ENCODE measurements around the gene TNNC1.

TNNC1 gene

DNA sequence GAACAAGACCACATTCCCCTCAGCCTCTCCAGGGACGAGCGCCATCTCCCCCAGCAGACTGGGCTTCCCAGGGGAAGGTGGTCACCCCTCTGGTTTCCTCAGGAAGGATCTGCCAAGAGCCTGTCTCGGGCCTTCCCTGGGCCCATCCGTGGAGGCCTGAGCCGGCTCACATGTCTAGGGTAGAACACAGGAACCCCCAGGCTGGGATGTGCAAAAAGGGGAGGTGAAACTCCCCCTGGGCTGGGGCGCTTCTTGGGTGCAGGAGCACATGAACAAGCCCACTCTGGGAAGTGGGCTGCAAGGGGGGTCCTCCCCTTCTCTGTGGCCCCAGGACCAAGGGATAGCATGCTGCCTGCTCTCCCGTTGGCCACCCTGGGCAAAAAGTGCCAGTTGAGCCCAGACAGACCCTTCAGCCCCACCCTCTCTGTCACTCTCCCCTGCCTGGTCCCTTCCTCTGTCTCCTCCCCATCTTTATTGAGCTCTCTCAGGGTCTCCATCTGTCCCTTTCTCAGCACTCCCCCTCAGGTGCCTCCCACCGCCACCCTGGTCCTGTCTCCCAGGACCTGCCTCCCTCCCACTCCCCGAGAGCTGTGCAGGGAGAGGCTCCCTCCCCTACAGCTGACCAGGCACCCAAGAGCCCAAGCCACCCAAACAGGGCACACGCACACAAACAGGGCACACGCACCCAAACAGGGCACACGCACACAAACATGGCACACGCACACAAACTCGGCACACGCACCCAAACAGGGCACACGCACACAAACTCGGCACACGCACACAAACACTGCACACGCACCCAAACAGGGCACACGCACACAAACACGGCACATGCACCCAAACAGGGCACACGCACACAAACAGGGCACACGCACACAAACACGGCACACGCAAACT is 9.8 kb downstream of the TNNC1 start:
- no peak for DNase-seq (ENCODE audit: low read depth)

DNA sequence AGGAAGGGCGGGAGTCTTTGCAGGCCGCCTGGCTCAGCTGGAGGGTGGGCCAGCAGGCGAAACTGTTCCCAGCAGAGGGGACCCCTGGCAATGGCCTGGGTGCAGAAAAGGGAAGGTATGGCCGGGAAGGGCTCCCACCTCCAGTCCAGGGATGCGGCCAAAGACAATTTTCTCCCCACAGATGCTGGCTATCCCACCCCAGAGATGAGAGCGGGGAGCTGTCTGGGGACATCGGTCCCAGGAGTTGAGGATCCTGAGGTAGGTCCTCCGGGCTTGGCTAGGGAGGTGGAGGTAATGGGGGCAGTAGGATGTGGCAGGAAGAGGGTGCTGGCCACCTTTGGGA is 10.6 kb downstream of the TNNC1 start:
- no peak for DNase-seq (ENCODE audit: low read depth)

DNA sequence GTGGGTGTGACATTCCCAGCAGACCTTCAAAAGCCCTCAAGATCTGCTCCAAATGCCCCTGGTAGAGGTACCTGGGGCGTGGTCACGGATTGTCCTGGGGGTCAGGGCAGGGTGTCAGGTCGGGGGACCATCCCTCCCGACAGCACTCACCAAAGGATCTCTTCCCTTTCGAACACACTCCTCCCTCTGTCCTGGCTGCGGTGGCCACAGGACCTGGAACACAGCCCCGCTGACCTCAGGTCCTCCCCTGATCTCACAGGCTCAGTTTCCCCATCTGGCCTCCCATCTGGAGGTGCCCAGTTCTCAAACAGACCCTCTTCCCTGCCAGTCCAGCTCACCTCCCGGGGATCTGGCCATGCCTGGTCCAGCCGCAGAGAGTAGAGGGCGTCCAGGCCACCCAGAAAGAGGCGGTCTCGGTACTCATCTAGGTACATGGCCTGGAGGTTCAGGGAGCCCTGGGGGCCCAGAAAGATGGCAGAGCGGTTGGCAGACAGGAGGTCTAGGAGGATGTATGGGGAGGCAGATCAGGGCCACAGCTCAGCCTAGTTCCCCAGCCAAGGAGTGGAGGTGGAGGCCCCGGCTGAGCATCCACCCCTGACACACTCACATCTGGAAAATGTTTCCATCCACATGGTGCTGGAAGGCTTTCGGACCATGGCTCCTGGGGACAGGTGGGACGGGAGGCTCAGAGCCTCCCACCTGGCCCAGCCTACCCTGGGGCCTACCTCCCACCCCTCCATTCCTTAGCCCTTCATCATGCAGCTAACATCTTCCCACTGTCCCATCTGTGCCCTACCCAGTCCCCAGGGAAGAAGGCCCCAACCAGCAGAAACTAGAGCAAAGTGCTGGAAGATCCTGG is 11.2 kb downstream of the TNNC1 start:
- DNase-seq (ENCODE audit: low read depth): no peak

DNA sequence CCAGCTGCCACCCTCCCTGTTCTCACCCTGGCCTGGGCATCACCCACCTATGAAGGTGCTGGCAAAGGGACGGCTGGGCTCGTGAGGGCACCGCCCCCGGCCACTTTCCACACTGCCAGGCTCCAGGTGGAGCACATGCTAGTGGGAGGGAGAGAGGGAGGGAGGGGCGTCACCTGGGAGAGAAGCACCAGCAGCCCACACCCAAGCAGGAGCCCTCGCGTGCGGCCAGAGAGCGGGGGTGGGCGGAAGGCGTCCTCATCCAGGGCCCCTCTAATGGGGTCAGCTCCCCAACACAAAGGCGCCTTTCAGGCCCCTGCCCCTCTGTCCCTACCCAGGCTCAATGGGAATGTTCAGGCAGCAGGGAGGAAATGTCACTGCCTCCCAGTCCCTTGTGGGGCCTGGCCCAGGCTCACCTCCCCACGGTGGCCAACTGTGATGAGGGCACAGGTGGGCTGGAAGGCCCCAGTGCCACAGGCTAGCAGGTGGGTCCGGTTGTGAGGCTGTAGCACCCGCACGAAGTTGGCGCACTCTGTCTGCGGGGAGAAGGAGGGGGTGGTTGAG is 12.0 kb downstream of the TNNC1 start:
- no peak for DNase-seq (ENCODE audit: low read depth)

DNA sequence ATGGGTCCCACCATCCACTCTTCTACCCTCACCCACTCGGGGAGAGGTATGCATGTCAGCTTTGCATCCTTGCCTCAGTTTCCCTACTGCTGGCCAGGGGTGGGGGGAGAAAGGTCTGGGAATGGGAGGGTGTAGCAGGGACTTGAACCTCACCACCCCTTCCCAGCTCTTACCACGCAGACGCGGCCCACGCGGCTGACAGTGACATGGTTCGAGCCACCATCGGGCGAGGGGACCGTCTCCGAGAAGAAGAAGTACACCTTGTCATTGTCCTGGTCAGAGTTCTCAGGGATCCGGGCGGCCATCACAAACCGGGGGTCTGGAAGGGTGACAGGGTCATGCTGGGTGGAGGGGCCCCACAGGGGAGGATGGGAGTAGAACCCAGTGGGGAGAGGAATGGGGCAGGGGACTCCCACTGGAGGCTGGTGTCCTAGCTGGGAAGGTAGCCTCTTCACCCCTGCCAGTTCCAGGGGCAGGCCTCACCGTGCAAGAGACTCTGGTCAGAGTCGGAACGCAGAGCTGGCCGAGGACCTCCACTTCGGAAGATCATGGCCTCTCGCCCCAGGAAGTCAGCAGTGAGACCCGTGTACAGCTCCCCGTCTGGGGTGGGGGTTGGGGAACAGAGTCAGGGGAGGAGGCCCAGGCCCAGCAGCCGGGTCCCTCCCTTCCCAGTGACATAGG is 12.6 kb downstream of the TNNC1 start:
- no peak for DNase-seq (ENCODE audit: low read depth)

DNA sequence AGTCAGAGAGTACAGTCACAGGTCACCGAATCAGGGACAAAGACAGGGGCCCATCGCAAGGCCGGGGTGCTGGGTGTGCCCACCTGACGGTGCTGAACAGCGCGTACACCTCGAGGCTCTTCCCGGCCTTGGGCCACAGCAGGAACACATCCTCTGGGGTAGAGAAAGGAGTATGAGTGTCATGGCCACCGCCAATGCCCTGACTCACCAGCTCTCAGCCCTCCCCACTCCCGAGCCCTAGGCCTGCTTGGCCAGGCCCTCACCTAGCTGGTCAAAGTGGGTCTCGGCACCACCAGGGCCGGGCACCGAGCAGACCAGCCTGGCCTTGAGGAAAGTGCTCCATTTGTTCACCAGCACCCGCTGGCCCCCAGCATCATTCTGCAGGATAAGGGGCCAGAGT is 13.2 kb downstream of the TNNC1 start:
- no peak for DNase-seq (ENCODE audit: low read depth)

DNA sequence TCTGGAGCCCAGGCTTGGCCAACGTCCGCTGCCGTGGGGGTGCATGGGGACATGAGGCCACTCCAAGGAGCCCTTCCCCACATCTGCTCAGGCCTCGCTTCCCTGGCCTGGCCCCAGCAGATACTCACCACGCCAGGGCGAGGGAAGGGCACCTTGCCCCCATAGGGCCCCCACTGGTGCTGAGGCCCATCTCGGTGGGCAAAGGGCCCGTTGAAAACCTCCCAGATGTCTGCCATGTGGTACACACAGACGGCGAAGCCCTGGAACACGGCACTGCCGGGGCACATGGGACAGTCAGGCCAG is 13.6 kb downstream of the TNNC1 start:
- no peak for DNase-seq (ENCODE audit: low read depth)

DNA sequence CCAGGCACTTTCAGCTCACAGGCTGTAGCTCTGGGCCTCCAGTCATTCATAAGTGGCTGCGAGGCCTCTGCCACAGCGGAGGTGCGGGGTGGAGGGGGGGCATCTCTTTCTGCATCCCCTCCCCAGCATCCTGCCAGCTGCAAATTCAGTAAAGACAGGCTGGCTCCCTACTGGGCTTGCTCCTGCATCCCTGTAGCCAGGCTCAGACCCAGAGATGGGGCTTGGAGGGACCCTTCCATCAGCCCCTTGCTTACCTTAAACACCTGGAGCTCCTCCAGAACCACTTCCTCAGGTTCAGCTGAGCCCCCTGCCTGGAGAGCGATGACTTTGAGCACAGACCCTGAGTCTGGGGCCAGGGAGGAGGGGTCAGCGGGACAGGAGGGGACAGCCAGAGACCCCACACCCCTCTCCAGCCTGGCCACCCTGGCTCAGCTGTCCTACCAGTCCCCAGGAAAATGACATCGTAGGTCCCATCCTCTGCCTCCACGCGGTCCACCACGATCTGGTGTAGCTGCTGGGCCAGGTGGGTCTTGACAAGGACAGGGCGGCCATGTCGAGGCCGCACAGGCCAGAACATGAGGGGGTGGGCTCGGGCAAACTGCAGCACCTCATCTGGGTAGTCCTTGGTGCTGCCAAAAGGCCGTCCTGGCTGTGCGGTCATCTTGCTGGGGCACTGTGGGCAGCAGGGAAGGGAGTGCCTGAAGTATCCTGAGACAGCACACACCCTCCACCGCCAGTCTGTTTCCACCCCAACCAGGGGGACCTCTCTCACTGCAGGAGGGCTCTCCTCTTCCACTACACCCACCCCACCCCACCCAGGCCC is 14.2 kb downstream of the TNNC1 start:
- no peak for DNase-seq (ENCODE audit: low read depth)

DNA sequence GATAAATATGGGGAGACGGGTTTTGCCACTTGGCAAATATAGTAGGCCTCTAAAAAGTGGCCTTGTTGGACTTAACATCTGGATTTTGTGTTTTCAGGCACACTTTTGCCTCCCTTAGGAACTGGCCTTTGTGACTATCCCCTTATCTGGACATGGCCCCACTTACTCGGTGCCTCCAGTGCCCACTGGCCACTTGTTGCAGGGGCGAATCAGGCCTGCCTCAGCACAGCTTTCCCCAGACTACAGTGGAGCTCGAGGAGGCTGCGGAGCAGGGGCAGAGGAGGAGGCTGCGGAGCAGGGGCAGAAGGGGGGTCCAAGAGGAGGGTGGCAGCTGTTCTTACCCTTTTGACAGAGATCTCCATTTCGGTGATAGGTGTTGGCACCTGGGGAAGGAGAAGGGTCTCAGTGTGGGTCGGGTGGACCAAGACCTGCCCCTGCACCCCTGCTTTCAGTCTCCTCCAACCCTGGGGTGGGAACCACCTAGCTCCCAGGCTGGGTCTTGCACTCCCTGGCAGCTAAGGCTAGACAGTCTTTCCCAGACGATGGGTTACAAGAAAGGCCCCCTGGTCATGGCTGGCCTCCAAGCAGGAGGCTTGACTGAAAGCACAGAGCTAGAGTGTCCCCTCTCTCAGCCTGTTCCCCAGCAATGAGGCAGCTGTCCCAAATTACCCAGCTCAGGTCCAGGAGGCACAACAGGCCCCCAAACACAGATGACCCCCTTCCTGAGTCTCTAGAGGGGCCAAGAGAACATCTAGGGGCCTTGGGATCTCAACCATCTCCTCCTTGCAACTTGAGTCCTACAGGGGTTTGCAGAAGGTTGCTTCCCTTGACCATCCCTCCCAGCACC is 15.0 kb downstream of the TNNC1 start:
- no peak for DNase-seq (ENCODE audit: low read depth)

DNA sequence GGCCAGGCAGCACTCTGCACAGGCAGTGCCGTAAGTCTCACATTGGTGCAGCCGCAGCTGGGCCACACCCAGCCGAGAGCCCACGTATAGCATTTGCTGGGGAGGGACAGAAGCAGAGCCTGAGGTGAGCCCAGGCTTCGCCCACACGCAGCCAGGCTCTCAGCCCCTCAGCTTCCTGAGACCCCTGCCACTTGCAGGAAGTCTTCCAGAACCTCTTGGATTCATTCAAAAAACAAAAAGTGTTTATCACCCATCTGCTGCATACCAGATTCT is 15.8 kb downstream of the TNNC1 start:
- DNase-seq (ENCODE audit: low read depth): no peak

DNA sequence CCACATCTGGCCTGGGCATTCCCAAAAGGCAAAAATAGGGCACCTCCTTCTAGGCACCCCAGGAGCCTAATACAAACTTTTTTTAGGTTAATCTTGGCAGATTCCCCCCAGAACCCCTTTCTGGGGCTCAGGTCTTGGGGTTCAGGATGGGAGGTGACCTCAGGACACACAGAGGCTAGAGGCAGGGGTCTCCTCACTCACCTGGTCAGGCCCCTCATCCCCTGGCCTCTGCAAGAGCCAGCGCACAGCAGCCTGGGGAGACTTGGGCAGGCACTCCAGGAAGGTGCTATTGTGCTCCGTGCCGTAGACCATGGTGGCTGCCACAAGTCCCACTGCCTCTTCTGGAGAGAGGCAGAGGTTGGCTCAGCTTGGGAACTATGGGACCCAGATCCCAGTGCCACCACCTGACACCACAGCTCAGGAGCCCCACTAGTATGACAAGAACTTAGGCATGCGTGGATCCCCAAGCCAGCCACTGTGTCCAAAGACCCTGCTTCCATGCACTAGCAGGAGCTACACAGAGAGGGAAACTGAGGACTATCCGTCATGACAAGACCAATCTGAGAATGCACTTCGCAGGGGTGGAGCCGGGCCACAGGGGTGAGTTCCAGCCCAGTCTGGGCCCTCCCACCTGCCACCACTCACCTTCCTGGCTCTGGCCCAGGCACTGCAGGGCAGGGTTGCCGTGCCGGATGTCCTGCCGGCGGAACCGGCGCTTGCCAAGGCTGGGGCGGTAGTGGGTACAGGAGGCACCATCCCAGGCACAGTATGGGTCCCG is 16.3 kb downstream of the TNNC1 start:
- no peak for DNase-seq (ENCODE audit: low read depth)

DNA sequence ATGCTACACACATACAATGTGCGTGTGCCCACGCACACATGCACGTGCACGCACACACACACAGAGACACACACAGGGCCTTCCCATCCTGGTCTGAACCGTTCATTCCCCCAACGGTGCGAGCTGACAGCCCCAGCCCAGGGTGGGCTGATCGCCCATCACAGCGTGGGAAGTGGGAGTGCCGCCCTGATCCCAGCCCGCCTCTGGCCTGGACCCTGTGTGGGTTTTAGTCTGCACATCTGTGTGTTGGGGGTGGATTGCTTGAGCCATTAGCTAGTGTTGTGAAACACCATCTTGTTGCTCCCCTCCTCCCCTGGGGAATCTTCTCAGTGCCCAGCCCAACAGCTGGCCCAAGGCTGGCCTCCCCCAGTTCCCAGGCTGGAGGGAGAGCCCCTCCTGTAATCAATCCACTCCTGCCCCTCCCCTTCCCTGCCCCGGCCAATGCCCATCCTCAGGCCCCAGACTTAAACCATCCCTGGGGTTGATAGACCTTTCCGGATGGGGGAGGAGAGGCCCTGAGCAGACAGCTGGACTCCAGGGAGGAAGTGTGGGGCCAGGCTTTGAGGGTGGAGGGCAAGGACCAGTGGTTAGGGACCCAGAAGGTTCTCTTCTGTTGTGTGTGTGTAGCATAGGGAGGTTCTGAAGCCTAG is 17.2 kb downstream of the TNNC1 start:
- no peak for DNase-seq (ENCODE audit: low read depth)

DNA sequence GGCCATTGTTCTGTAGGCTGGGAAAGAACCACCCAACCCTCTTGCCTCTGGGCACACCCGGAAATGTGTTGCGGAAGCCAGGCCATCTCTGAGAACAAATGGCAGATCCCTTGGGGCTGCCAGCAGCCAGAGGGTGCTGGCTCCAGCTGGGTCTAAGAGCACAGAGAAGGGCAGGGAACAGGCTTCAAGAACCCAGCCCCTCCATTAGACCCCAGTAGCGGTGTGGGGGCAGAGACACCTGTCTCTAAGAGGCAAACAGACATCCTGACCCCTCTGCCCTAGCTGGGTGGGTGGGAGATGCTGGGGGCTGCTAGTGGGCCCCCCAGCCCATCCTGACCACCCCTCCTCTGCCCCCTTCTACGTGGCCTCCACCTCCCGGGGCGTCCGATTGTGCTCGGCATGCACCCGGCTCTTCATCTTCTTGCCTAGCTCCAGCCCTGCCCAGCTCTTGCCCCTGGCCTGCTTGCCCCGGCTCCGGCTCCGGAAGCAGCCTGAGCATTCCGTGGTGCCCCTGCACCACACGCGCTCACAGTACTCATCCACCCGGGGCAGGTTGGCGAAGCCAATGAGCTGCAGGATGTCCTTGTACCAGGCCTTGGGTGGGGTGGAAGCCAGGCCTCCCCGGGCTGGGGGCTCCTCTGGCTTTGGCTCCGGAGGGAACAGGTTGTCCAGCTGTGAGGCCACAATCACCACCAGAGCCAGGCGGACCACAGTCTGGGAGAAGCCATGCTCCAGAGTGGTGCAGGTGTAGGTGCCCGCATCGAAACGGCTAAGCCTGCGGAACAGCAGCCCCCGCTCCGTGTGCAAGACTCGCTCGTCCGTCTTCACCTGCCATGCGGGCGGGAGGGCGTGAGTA is 18.4 kb downstream of the TNNC1 start:
- no peak for DNase-seq (ENCODE audit: low read depth)

DNA sequence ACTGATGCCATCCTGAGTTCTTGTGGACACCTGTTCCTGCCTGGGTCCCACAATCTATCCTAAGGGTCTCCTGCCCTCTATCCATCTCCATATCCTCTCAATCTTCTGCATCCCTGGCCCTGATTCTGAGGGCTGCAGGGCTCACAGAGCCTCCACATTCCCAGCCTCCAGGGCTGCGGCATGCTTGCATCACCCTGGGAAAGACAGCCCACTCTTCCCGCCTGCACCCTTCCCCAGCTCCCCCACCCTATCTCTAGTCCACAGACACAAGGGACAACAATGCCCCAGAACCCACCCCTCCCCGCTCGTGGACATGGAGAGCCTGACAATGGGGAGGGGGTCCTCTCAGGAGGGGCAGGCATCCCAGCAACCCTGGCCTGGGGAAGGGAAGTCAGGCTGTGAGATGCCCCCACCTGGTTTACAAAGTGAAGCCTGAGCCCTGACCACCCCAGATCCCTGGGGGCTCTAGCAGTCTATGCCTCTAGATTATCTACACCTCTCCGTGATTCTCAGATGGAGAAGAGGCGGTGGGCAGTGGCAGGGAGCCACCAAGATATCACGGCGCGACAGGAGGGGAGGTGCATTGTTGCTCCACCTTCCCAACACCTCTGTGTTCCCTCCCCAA is 19.2 kb downstream of the TNNC1 start:
- DNase-seq (ENCODE audit: low read depth): no peak

DNA sequence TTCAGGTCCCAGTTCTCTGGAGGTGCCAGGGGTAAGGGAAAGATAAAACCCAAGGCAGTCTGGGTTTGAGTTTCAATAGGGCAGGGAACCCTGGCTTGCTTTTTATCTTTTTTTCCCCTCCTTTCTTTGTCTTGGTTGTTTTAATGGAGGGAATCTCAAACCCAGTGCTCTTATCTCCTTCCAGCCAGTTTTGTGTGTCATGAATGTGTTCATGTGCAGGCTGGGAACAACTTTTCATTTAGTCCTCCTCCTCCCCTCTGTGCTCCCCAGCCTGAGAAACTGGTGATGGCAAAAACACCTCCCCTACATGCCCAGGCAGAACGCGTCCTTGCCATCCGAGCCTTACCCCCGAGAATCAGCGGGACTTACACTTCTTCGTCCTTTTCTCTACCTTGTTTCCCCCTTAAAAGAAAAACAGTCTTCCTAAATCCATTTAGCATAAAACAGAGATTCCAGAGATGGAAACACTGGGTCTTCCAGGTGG is 19.8 kb downstream of the TNNC1 start:
- DNase-seq (ENCODE audit: low read depth): no peak

DNA sequence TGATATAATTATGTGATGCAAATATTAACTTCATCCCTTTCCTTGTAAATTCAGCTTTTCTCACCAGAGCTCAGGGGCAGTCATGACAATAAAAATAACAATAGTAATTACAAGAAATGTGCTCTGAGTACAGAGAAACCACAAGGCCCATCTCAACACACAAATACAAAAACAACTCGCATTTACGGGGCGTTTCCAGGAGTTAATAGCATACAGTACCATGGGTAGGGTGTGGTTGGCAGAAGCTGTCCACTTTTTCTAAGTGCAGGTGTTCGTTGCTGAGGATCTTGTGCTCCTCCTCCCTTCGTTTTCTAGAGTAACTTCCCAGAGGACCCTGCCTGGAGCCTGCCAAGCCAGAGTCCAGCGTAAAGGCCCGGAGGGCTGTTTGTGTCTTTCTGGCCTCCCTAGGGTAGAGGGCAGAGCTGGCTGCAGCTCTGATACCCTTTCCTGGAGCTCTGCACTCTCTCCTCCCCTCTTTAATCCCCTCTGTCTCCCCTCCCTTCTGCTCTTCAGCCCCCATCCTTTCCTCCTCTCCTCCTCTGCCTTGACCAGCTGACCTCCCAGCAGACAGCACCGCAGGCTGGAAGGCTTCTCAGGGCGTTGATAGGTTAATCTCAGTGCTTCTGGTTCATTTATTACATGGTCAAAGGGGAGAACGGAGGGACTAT is 20.4 kb downstream of the TNNC1 start:
- DNase-seq (ENCODE audit: low read depth): no peak

DNA sequence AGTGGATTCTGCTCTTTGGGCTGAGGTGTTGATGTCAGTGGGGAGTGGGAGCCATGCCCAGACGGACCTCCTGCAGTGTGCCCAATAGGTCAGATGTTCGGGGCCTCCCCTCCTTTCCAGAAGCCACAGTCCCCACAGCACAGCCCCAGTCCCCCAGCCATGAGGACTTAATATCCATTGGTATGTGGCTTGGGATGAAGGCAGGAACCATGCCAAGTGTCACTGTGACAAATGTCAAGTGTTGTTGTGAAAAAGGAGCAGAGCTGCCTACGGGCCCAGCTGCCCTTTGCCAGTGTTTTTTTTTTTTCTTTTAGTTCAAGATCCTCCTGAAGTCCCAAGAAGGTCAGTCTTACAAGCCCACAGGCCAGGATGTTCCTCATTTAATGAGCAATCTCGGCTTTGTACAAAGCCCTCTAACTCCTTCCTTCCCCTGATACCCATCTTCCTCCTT is 21.1 kb downstream of the TNNC1 start:
- no peak for DNase-seq (ENCODE audit: low read depth)

DNA sequence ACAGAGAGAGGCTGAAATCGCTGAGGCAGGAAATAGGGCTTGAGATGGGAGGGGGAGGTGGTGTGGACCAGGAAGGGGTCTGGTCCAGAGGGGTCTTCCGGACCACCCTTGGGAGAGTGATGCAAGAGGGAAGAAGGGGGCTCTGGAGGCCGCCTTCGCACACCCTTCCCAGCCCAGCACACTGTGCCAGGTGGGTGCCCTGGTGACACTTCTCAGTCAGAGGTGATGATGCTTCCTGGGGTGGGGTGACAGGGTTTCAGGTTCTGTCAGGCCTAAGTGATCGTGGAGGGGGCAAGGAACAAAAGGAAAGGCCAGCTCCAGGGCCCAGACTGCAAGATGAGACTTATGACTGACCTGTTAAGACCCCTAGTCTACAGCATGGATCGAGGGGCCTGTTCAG is 21.6 kb downstream of the TNNC1 start:
- DNase-seq (ENCODE audit: low read depth): no peak

Measured in stimulated activated CD8-positive, alpha-beta memory T cell treated with anti-CD3 and anti-CD28 coated beads, Interleukin-15, amount 100 ng/mL, for 24 hours (primary cell).